Measurements from ENCODE around the gene UNC13B. TPM values are rescaled to one million over a fixed set of nuclear protein-coding genes. Genes with fewer than 3 reads are reported as not detected.

Gene UNC13B
- total and polyA plus RNA-seq, 2 of the 8 experiments (the other 6 are each of a cell fraction or from before 2014, with no cell fraction given) = 23.1 to 51.7 TPM

DNA sequence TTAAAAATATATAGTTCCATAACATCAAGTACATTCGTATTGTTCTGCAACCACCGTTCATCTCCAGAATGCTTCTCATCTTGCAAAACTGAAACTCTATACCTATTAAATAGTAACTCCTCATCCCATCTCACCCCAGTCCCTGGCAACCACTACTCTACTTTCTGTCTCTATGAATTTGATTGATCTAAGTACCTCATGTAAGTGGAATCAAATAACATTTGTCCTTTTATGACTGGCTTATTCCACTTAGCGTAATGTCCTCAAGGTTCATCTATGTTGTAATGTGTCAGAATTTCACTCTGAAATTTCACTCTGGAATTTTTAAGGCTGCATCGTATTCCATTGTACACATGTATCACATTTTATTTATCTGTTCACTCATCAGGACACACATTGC lies 196.0 kb downstream of the UNC13B start (continued):
- TF ChIP-seq, protein P1, sequence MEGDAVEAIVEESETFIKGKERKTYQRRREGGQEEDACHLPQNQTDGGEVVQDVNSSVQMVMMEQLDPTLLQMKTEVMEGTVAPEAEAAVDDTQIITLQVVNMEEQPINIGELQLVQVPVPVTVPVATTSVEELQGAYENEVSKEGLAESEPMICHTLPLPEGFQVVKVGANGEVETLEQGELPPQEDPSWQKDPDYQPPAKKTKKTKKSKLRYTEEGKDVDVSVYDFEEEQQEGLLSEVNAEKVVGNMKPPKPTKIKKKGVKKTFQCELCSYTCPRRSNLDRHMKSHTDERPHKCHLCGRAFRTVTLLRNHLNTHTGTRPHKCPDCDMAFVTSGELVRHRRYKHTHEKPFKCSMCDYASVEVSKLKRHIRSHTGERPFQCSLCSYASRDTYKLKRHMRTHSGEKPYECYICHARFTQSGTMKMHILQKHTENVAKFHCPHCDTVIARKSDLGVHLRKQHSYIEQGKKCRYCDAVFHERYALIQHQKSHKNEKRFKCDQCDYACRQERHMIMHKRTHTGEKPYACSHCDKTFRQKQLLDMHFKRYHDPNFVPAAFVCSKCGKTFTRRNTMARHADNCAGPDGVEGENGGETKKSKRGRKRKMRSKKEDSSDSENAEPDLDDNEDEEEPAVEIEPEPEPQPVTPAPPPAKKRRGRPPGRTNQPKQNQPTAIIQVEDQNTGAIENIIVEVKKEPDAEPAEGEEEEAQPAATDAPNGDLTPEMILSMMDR (IDR thresholded peaks at IDR 0.05; ENCODE audit: control extremely low read depth in 1 of 3, insufficient read depth in 1 of 3, low read depth in 1 of 3, low read length in 3 of 3) = no peak
- TF ChIP-seq RXRA (IDR thresholded peaks at IDR 0.05; ENCODE audit: insufficient read depth, low read depth, low read length) (no peak), POU5F1 (IDR thresholded peaks at IDR 0.05; ENCODE audit: low read depth, low read length) (no peak), TEAD4 (IDR thresholded peaks at IDR 0.05; ENCODE audit: low read depth, low read length) (no peak)
